GM12878 (cell line): ENCODE data around the gene CKS1B. TPM values are rescaled to one million over a fixed set of nuclear protein-coding genes. Genes with fewer than 3 reads are reported as not detected.
A peak's percentile ranks its signal among the peaks of the same experiment; 100 is the strongest.

Experiments used
- CHD1 ChIP-seq: IDR thresholded peaks from 2 replicates; pipeline ENCODE4 v1.6.1; 2012; ENCODE audit warnings: low read depth, low read length, improper control_type of control experiment
- CHD2 ChIP-seq: IDR thresholded peaks from 2 replicates; pipeline ENCODE4 v1.6.1; 2011; ENCODE audit warnings: low read depth, low read length, improper control_type of control experiment, borderline replicate concordance
- GABPA ChIP-seq: IDR thresholded peaks from 2 replicates; pipeline ENCODE4 v1.6.1; 2014; ENCODE audit warnings: antibody characterized with exemption, low read depth, mild to moderate bottlenecking, inconsistent platforms
- IRF4 ChIP-seq: IDR thresholded peaks from 2 replicates; pipeline ENCODE4 v1.6.1; 2011; ENCODE audit warnings: low read depth, low read length
- MXI1 ChIP-seq: fragments of 150-350 bp; IDR thresholded peaks from 2 replicates; pipeline ENCODE4 v1.6.1; 2011; ENCODE audit warnings: low read depth, mild to moderate bottlenecking, inconsistent platforms, low read length, improper control_type of control experiment
- NBN ChIP-seq: fragments of 450-650 bp; IDR thresholded peaks from 2 replicates; pipeline ENCODE4 v1.6.1; 2016
- NR2C2 ChIP-seq: IDR thresholded peaks from 2 replicates; pipeline ENCODE4 v1.6.1; 2011; ENCODE audit warnings: borderline replicate concordance, low read depth; ENCODE audit not compliant: control insufficient read depth, insufficient read length
- PAX5 ChIP-seq: IDR thresholded peaks from 2 replicates; pipeline ENCODE4 v1.6.1; 2011; ENCODE audit warnings: low read depth, low read length, borderline replicate concordance
- RFX5 ChIP-seq: IDR thresholded peaks from 2 replicates; pipeline ENCODE4 v1.6.1; 2011; ENCODE audit warnings: low read depth, low read length, improper control_type of control experiment
- SMAD1 ChIP-seq: fragments of 450-650 bp; IDR thresholded peaks from 2 replicates; pipeline ENCODE4 v1.6.1; 2018; ENCODE audit warnings: mild to moderate bottlenecking, low read depth; ENCODE audit not compliant: partially characterized antibody
- SMARCA5 ChIP-seq: fragments of 450-650 bp; IDR thresholded peaks from 2 replicates; pipeline ENCODE4 v1.6.1; 2017; ENCODE audit warnings: mild to moderate bottlenecking
- TAF1 ChIP-seq: IDR thresholded peaks from 2 replicates; pipeline ENCODE4 v1.6.1; 2011; ENCODE audit warnings: mild to moderate bottlenecking, low read depth, low read length, borderline replicate concordance
- ZNF217 ChIP-seq: fragments of 450-650 bp; IDR thresholded peaks from 2 replicates; pipeline ENCODE4 v1.6.1; 2017; ENCODE audit warnings: antibody characterized with exemption, mild to moderate bottlenecking
- ZNF384 ChIP-seq: IDR thresholded peaks from 2 replicates; pipeline ENCODE4 v1.6.1; 2012; ENCODE audit warnings: low read depth, mild to moderate bottlenecking, low read length, improper control_type of control experiment, borderline replicate concordance
- ZSCAN29 ChIP-seq: fragments of 450-650 bp; IDR thresholded peaks from 2 replicates; pipeline ENCODE4 v1.6.1; 2017; ENCODE audit warnings: mild to moderate bottlenecking, moderate library complexity
- polyA plus RNA-seq, 11 experiments: library from polyadenylated mRNA; depleted of rRNA in 4 of 11; unstranded in 6 of 11; stranded (reverse) in 5 of 11; fragments of >200 nt; fragmentation: Nextera tagmentation in 4 of 11; fragmentation: Illumina TruSeq in 1 of 11; extraction: Ambion mirVana in 4 of 11; extraction: Trizol in 1 of 11; gene quantifications; 1 replicate in 1 of 11; 2 replicates in 10 of 11; pipeline versions ENCODE4 v1.2.1 to v1.2.3, GENCODE V29; 2011 to 2016; ENCODE audit warnings: inconsistent platforms in 2 of 11, missing spikeins in 2 of 11, low read depth in 1 of 11
- total RNA-seq, 4 experiments: library from RNA; depleted of rRNA in 3 of 4; stranded (reverse); fragments of >200 nt in 3 of 4; fragmentation: Illumina TruSeq in 1 of 4; extraction: Trizol in 1 of 4; gene quantifications; 2 replicates each; pipeline versions ENCODE4 v1.2.1 to v1.2.3, GENCODE V29; 2013 to 2021
- TF ChIP-seq, protein P1 (sequence below): fragments of 450-650 bp; IDR thresholded peaks from 2 replicates; pipeline ENCODE4 v1.6.1; 2018; ENCODE audit warnings: borderline replicate concordance, mild to moderate bottlenecking; ENCODE audit not compliant: partially characterized antibody
- TF ChIP-seq, protein P2 (sequence below): fragments of 450-650 bp; IDR thresholded peaks from 2 replicates; pipeline ENCODE4 v1.6.1; 2017; ENCODE audit warnings: mild to moderate bottlenecking, moderate library complexity
- TF ChIP-seq, protein P3 (sequence below): fragments of 450-650 bp; IDR thresholded peaks from 2 replicates; pipeline ENCODE4 v1.6.1; 2016; ENCODE audit warnings: mild to moderate bottlenecking, moderate library complexity, borderline replicate concordance
- TF ChIP-seq, protein P4 (sequence below): fragments of 450-650 bp; IDR thresholded peaks from 2 replicates; pipeline ENCODE4 v1.6.1; 2014; ENCODE audit warnings: mild to moderate bottlenecking

CKS1B gene
- total and polyA plus RNA-seq, 10 of the 15 experiments (the other 5 are each of a cell fraction or from before 2014, with no cell fraction given): 125 to 608 (median 364) TPM

DNA sequence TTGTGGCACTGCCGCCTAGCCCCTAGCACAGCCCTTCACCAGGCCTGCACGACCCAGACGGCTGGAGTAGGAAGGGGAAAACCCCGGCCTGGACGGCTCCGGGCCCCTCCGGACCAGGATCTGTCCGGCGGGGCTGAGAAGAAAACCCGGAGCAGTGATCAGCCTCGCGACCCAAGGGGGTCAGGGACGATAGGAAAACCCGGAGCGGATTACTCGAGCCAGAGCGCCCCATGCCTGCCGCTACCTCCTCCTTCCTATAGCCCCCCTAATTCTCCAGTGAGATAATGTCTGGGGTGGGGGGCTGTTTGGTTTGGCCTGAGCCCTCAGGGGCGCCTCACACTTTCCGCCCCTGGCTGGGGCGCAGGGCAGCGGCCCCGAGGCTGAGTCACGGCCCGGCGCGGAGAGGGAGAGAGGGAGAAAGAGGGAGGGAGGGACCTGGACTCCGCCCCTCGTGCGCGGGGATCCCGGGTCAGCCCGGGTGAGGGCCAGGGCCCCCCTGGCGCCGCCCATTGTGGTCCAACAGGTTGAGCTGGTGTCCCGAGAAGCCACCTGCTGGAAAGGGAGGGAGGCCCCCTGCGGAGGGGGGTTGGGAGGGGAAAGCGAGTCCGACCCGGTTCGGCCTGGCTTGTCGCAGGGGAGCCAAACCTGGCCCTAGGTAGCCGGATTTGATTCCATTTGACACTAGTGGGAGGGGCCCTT lies 26.4 kb downstream of the CKS1B start (continued):
- no peak; the same call in none of the 2 replicates for TF ChIP-seq MXI1
- TF ChIP-seq SMARCA5: peak; percentile 61; the same call in 1 of the 2 replicates
- TF ChIP-seq, protein P1, sequence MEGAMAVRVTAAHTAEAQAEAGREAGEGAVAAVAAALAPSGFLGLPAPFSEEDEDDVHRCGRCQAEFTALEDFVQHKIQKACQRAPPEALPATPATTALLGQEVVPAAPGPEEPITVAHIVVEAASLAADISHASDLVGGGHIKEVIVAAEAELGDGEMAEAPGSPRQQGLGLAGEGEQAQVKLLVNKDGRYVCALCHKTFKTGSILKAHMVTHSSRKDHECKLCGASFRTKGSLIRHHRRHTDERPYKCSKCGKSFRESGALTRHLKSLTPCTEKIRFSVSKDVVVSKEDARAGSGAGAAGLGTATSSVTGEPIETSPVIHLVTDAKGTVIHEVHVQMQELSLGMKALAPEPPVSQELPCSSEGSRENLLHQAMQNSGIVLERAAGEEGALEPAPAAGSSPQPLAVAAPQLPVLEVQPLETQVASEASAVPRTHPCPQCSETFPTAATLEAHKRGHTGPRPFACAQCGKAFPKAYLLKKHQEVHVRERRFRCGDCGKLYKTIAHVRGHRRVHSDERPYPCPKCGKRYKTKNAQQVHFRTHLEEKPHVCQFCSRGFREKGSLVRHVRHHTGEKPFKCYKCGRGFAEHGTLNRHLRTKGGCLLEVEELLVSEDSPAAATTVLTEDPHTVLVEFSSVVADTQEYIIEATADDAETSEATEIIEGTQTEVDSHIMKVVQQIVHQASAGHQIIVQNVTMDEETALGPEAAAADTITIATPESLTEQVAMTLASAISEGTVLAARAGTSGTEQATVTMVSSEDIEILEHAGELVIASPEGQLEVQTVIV: peak; percentile 93
- TF ChIP-seq ZSCAN29: peak; percentile 97
- TF ChIP-seq ZNF384: no peak
- no peak for TF ChIP-seq TAF1
- no peak for TF ChIP-seq CHD1
- no peak for TF ChIP-seq GABPA
- no peak; the same call in 1 of the 2 replicates for TF ChIP-seq RFX5
- TF ChIP-seq NR2C2: no peak
- TF ChIP-seq PAX5: 0 out of 2 replicates have a peak, but pooled peaks have one; percentile 15
- 0 out of 2 replicates have a peak, but pooled peaks have one; percentile 41 for TF ChIP-seq CHD2
- TF ChIP-seq, protein P2, sequence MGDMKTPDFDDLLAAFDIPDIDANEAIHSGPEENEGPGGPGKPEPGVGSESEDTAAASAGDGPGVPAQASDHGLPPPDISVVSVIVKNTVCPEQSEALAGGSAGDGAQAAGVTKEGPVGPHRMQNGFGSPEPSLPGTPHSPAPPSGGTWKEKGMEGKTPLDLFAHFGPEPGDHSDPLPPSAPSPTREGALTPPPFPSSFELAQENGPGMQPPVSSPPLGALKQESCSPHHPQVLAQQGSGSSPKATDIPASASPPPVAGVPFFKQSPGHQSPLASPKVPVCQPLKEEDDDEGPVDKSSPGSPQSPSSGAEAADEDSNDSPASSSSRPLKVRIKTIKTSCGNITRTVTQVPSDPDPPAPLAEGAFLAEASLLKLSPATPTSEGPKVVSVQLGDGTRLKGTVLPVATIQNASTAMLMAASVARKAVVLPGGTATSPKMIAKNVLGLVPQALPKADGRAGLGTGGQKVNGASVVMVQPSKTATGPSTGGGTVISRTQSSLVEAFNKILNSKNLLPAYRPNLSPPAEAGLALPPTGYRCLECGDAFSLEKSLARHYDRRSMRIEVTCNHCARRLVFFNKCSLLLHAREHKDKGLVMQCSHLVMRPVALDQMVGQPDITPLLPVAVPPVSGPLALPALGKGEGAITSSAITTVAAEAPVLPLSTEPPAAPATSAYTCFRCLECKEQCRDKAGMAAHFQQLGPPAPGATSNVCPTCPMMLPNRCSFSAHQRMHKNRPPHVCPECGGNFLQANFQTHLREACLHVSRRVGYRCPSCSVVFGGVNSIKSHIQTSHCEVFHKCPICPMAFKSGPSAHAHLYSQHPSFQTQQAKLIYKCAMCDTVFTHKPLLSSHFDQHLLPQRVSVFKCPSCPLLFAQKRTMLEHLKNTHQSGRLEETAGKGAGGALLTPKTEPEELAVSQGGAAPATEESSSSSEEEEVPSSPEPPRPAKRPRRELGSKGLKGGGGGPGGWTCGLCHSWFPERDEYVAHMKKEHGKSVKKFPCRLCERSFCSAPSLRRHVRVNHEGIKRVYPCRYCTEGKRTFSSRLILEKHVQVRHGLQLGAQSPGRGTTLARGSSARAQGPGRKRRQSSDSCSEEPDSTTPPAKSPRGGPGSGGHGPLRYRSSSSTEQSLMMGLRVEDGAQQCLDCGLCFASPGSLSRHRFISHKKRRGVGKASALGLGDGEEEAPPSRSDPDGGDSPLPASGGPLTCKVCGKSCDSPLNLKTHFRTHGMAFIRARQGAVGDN: no peak
- TF ChIP-seq, protein P3, sequence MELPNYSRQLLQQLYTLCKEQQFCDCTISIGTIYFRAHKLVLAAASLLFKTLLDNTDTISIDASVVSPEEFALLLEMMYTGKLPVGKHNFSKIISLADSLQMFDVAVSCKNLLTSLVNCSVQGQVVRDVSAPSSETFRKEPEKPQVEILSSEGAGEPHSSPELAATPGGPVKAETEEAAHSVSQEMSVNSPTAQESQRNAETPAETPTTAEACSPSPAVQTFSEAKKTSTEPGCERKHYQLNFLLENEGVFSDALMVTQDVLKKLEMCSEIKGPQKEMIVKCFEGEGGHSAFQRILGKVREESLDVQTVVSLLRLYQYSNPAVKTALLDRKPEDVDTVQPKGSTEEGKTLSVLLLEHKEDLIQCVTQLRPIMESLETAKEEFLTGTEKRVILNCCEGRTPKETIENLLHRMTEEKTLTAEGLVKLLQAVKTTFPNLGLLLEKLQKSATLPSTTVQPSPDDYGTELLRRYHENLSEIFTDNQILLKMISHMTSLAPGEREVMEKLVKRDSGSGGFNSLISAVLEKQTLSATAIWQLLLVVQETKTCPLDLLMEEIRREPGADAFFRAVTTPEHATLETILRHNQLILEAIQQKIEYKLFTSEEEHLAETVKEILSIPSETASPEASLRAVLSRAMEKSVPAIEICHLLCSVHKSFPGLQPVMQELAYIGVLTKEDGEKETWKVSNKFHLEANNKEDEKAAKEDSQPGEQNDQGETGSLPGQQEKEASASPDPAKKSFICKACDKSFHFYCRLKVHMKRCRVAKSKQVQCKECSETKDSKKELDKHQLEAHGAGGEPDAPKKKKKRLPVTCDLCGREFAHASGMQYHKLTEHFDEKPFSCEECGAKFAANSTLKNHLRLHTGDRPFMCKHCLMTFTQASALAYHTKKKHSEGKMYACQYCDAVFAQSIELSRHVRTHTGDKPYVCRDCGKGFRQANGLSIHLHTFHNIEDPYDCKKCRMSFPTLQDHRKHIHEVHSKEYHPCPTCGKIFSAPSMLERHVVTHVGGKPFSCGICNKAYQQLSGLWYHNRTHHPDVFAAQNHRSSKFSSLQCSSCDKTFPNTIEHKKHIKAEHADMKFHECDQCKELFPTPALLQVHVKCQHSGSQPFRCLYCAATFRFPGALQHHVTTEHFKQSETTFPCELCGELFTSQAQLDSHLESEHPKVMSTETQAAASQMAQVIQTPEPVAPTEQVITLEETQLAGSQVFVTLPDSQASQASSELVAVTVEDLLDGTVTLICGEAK: peak; percentile 78; the same call in 1 of the 2 replicates
- peak; percentile 65; the same call in 1 of the 2 replicates for TF ChIP-seq ZNF217
- no peak for TF ChIP-seq IRF4
- TF ChIP-seq SMAD1: no peak
- TF ChIP-seq, protein P4, sequence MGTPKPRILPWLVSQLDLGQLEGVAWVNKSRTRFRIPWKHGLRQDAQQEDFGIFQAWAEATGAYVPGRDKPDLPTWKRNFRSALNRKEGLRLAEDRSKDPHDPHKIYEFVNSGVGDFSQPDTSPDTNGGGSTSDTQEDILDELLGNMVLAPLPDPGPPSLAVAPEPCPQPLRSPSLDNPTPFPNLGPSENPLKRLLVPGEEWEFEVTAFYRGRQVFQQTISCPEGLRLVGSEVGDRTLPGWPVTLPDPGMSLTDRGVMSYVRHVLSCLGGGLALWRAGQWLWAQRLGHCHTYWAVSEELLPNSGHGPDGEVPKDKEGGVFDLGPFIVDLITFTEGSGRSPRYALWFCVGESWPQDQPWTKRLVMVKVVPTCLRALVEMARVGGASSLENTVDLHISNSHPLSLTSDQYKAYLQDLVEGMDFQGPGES: no peak
- TF ChIP-seq NBN: peak; percentile 94
